K562 (cell line): ENCODE measurements around the gene TMEM273. TPM values are rescaled to one million over a fixed set of nuclear protein-coding genes. Genes with fewer than 3 reads are reported as not detected.
A peak's percentile ranks its signal among the peaks of the same experiment; 100 is the strongest.

ENCODE experiments used
- ARID3B ChIP-seq: fragments of 250-450 bp; sonication (Bioruptor Pico); IDR thresholded peaks from 2 replicates; pipeline ENCODE4 v1.4.0; 2020; ENCODE audit warnings: borderline replicate concordance
- BDP1 ChIP-seq: IDR thresholded peaks from 3 replicates; pipeline ENCODE4 v1.6.1; 2011; ENCODE audit not compliant: insufficient read length, insufficient read depth
- CCNT2 ChIP-seq: IDR thresholded peaks from 2 replicates; pipeline ENCODE4 v1.6.1; 2011; ENCODE audit warnings: borderline replicate concordance, low read depth, mild to moderate bottlenecking, moderate library complexity, mixed read lengths, low read length; ENCODE audit not compliant: insufficient read length; ENCODE audit errors: extremely low read depth
- E2F6 ChIP-seq, 2 experiments: IDR thresholded peaks; 2 replicates each; pipeline ENCODE4 v1.6.1; 2011; ENCODE audit warnings: borderline replicate concordance in 1 of 2, control low read depth in 1 of 2, low read depth in 1 of 2, low read length in 1 of 2, mild to moderate bottlenecking in 1 of 2, mixed read lengths in 1 of 2, moderate library complexity in 1 of 2; ENCODE audit not compliant: insufficient read depth in 1 of 2, insufficient read length in 1 of 2, poor library complexity in 1 of 2, severe bottlenecking in 1 of 2; ENCODE audit errors: extremely low read depth in 1 of 2
- FOXM1 ChIP-seq, 2 experiments: fragments of 450-650 bp in 1 of 2; sonication (generic) in 1 of 2; formaldehyde crosslinking in 1 of 2; IDR thresholded peaks; 2 replicates each; pipeline versions ENCODE4 v1.6.1 to v1.9.0; 2017 to 2022; ENCODE audit warnings: low read depth in 2 of 2, mild to moderate bottlenecking in 2 of 2, missing genetic modification reagents in 1 of 2, moderate library complexity in 1 of 2
- ILF3 ChIP-seq: fragments of 450-650 bp; IDR thresholded peaks from 2 replicates; pipeline ENCODE4 v1.6.1; 2018; ENCODE audit warnings: antibody characterized with exemption, mild to moderate bottlenecking, moderate library complexity, borderline replicate concordance
- LARP7 ChIP-seq: fragments of 450-650 bp; IDR thresholded peaks from 2 replicates; pipeline ENCODE4 v1.6.1; 2016
- NFE2L1 ChIP-seq: fragments of 450-650 bp; IDR thresholded peaks from 2 replicates; pipeline ENCODE4 v1.6.1; 2016; ENCODE audit warnings: missing genetic modification characterization, low read depth, mild to moderate bottlenecking, missing compliant biosample characterization, moderate library complexity, borderline replicate concordance
- NFIC ChIP-seq: fragments of 450-650 bp; IDR thresholded peaks from 2 replicates; pipeline ENCODE4 v1.6.1; 2017; ENCODE audit warnings: mild to moderate bottlenecking, inconsistent platforms
- NR4A1 ChIP-seq, 2 experiments: fragments of 250-450 bp in 1 of 2; fragments of 450-650 bp in 1 of 2; sonication (Bioruptor Pico) in 1 of 2; IDR thresholded peaks; 2 replicates each; pipeline versions ENCODE4 v1.4.0 to v1.6.1; 2016 to 2020; ENCODE audit warnings: mild to moderate bottlenecking in 2 of 2, missing compliant biosample characterization in 1 of 2, missing genetic modification characterization in 1 of 2, moderate library complexity in 1 of 2
- PML ChIP-seq: IDR thresholded peaks from 2 replicates; pipeline ENCODE4 v1.6.1; 2012; ENCODE audit warnings: low read length, inconsistent platforms
- RBBP5 ChIP-seq: fragments of 200-600 bp; sonication (generic); IDR thresholded peaks from 2 replicates; pipeline ENCODE4 v1.6.1; 2012; ENCODE audit warnings: borderline replicate concordance, mild to moderate bottlenecking, low read length, control low read depth, inconsistent platforms; ENCODE audit not compliant: insufficient read depth, poor library complexity, severe bottlenecking
- SMAD1 ChIP-seq: fragments of 150-350 bp; IDR thresholded peaks from 2 replicates; pipeline ENCODE4 v1.6.1; 2014; ENCODE audit warnings: low read length, low read depth; ENCODE audit not compliant: partially characterized antibody
- SMARCA4 ChIP-seq: fragments of 450-650 bp; IDR thresholded peaks from 2 replicates; pipeline ENCODE4 v1.6.1; 2016
- SP1 ChIP-seq: sonication (generic); formaldehyde crosslinking; IDR thresholded peaks from 2 replicates; pipeline ENCODE4 v1.8.1; 2022; ENCODE audit warnings: mild to moderate bottlenecking, missing genetic modification reagents
- TAL1 ChIP-seq: fragments of 450-650 bp; IDR thresholded peaks from 2 replicates; pipeline ENCODE4 v1.6.1; 2016; ENCODE audit warnings: mild to moderate bottlenecking
- TBP ChIP-seq: optimal IDR thresholded peaks from 2 replicates; pipeline ENCODE3; 2011; ENCODE audit warnings: low read depth, low read length, improper control_type of control experiment
- UBTF ChIP-seq, 2 experiments: IDR thresholded peaks; 2 replicates each; pipeline ENCODE4 v1.6.1; 2012; ENCODE audit warnings: improper control_type of control experiment in 2 of 2, low read depth in 2 of 2, low read length in 2 of 2, borderline replicate concordance in 1 of 2
- ZNF324 ChIP-seq: fragments of 250-450 bp; sonication (Bioruptor Pico); IDR thresholded peaks from 2 replicates; pipeline ENCODE4 v1.4.0; 2020; ENCODE audit warnings: mild to moderate bottlenecking
- ZNF785 ChIP-seq: fragments of 250-450 bp; sonication (Bioruptor Pico); IDR thresholded peaks from 2 replicates; pipeline ENCODE4 v1.4.0; 2020; ENCODE audit warnings: mild to moderate bottlenecking
- polyA plus RNA-seq, 8 experiments: library from polyadenylated mRNA; depleted of rRNA in 4 of 8; stranded (reverse) in 5 of 8; unstranded in 3 of 8; fragments of >200 nt; fragmentation: Nextera tagmentation in 2 of 8; fragmentation: Illumina TruSeq in 1 of 8; extraction: Ambion mirVana in 2 of 8; extraction: Trizol in 1 of 8; gene quantifications; 2 replicates each; pipeline versions ENCODE4 v1.2.1 to v1.2.3, GENCODE V29; 2011 to 2014; ENCODE audit warnings: inconsistent platforms in 1 of 8, missing spikeins in 1 of 8
- total RNA-seq, 7 experiments: library from RNA; depleted of rRNA in 6 of 7; stranded (reverse); fragments of >200 nt in 6 of 7; fragmentation: Illumina TruSeq in 2 of 7; extraction: Trizol in 2 of 7; gene quantifications; 2 replicates each; pipeline versions ENCODE4 v1.2.1 to v1.2.3, GENCODE V29; 2011 to 2021; ENCODE audit warnings: low replicate concordance in 1 of 7

The TMEM273 gene
- total and polyA plus RNA-seq, 9 of the 15 experiments (the other 6 are each of a cell fraction or from before 2014, with no cell fraction given), result 39.2 to 131 (median 95.6) TPM

GRCh38 chr10:49186613-49187012 lies 1.6 kb downstream of the TMEM273 start (continued):
- no peak for TF ChIP-seq ARID3B
- no peak for TF ChIP-seq ZNF785
- no peak for TF ChIP-seq LARP7
- TF ChIP-seq SP1 (CRISPR knock-in tag), result 0 out of 2 replicates have a peak, but pooled peaks have one; percentile 44
- no peak for TF ChIP-seq E2F6 (IDR thresholded peaks at IDR 0.05; ENCODE audit: borderline replicate concordance in 1 of 2, extremely low read depth in 1 of 2, insufficient read depth in 1 of 2, insufficient read length in 1 of 2, low read depth in 1 of 2, low read length in 1 of 2, poor library complexity in 1 of 2, severe bottlenecking in 1 of 2)
- 0 out of 2 replicates have a peak, but pooled peaks have one; percentile 51 for TF ChIP-seq SMARCA4
- TF ChIP-seq ILF3, result 0 out of 2 replicates have a peak, but pooled peaks have one; percentile 66
- TF ChIP-seq TAL1, result peak; percentile 84
- no peak for TF ChIP-seq SMAD1
- no peak for TF ChIP-seq NFE2L1 (tag)
- TF ChIP-seq FOXM1 (IDR thresholded peaks at IDR 0.05; ENCODE audit: low read depth), result peak; percentile 19; the same call in 1 of the 2 replicates
- no peak for TF ChIP-seq FOXM1 (CRISPR knock-in tag; IDR thresholded peaks at IDR 0.05; ENCODE audit: low read depth)
- TF ChIP-seq TBP, result peak; percentile 9
- no peak for TF ChIP-seq ZNF324 (CRISPR knock-in tag)
- no peak for TF ChIP-seq NR4A1 (CRISPR knock-in tag; IDR thresholded peaks at IDR 0.05)
- TF ChIP-seq NR4A1 (tag; IDR thresholded peaks at IDR 0.05), result no peak
- peak; percentile 53 for TF ChIP-seq RBBP5
- TF ChIP-seq UBTF (IDR thresholded peaks at IDR 0.05; ENCODE audit: borderline replicate concordance in 1 of 2, low read depth in 2 of 2, low read length in 2 of 2), result no peak
- peak; percentile 67; the same call in 1 of the 2 replicates for TF ChIP-seq PML
- TF ChIP-seq NFIC, result peak; percentile 45
- TF ChIP-seq CCNT2, result peak; percentile 33
- TF ChIP-seq BDP1, result no peak
